Subcutaneous adipose tissue (tissue), 4 donors: ENCODE results near the gene ETHE1. TPM values are rescaled to one million over a fixed set of nuclear protein-coding genes. Genes with fewer than 3 reads are reported as not detected.

Experiments used
- CTCF ChIP-seq: fragments of 450-650 bp; IDR thresholded peaks from one replicate; pipeline ENCODE4 v1.5.1; 2016; ENCODE audit warnings: low read depth, mild to moderate bottlenecking, control low read depth, antibody characterized with exemption, moderate library complexity
- total RNA-seq, 4 donors: library from RNA; depleted of rRNA; stranded (reverse); fragments of >200 nt; gene quantifications; one replicate each; pipeline ENCODE4 v1.1.0, GENCODE V29; 2016

Gene ETHE1
- total RNA-seq, 4 donors from 2014 or later: 20.2 to 36.7 (median 31.3) TPM

- TF ChIP-seq CTCF: no peak
Observed at GRCh38 chr19:43538922-43539321, 11.9 kb upstream of the ETHE1 start.

GRCh38 chr19:43534816-43535761 lies 8.1 kb upstream of the ETHE1 start:
- no peak for TF ChIP-seq CTCF

- no peak for TF ChIP-seq CTCF
Observed at GRCh38 chr19:43534305-43534815, 7.4 kb upstream of the ETHE1 start.

GRCh38 chr19:43533546-43534304 lies 6.7 kb upstream of the ETHE1 start:
- TF ChIP-seq CTCF: no peak

DNA sequence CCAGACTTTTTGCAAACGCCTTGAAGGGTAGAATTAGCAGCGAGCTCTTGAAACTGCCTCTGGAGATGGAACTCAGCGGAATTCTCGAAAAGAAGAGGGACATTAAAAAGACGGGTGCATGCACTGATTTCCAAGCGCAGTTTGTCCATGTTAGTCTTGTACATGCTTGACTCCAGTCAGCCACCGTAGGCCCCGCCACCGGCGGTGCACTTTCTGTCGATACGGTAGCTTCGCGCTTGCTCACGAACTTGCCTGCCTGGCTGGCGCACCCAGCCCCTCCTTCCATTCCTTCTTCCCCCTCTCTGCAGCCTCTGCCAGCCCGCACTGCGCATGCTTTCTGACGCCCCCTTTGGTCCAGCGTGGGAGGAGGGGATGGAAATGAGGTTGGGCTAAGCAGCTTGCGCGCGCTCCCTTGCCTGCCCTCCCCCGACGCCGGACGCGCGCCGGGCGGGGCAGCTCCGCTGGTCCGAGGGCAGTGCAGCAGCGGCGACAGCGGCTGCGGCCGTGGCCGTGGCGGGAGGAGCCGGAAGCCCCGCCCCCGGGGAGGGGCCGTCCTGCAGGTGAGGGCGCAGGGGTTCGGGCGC lies 6.1 kb upstream of the ETHE1 start, which contains the start of gene ZNF575:
TSS of gene ZNF575 (plus strand) at position 227 of the 584 bp plus-strand sequence. CDS start 1,235 bp downstream, outside the sequence.
- TF ChIP-seq CTCF: no peak

DNA sequence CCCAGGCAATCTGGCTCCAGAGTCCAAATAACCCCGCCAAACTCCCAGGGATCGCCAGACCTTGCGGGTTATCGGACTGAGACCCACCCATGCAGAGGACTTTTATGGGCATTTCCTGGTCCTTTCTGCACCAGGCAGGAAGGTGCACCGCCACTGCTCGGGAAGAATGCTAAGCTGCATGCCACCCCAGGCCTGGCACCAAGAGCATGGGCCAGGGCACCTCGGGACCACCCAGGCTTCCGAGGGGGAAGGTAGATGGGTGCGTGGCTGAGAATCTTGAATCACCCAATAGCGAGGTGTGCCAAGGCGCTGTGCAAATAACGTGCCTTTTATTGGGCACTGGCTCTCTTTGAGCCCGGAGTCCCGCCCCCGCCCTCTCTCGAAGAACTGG lies 5.6 kb upstream of the ETHE1 start:
- TF ChIP-seq CTCF: no peak
